Subcutaneous abdominal adipose tissue (tissue), 5 donors: Measurements from ENCODE around the gene ARL16.
"Not testable (repeated sequence)": the region's sequence is repeated elsewhere in the genome, so short reads cannot be mapped to it uniquely, and the experiment has no call there.

ENCODE experiments used
- H3K27ac ChIP-seq: one replicate; pipeline ENCODE4 v1.7.0; 2013; ENCODE audit warnings: low read depth, mild to moderate bottlenecking, inconsistent platforms, low read length, moderate library complexity
- H3K27me3 ChIP-seq, 5 donors: one replicate each; pipeline ENCODE4 v1.7.0; 2013; ENCODE audit warnings: low read length in 5 of 5, inconsistent platforms in 1 of 5; ENCODE audit not compliant: control insufficient read depth in 5 of 5, insufficient read depth in 4 of 5
- H3K36me3 ChIP-seq, 5 donors: one replicate each; pipeline ENCODE4 v1.7.0; 2013; ENCODE audit warnings: low read length in 5 of 5; ENCODE audit not compliant: control insufficient read depth in 5 of 5, insufficient read depth in 5 of 5
- H3K4me1 ChIP-seq, 5 donors: one replicate each; pipeline ENCODE4 v1.7.0; 2013; ENCODE audit warnings: low read length in 5 of 5, mild to moderate bottlenecking in 3 of 5, moderate library complexity in 1 of 5; ENCODE audit not compliant: control insufficient read depth in 5 of 5, insufficient read depth in 5 of 5
- H3K4me3 ChIP-seq, 5 donors: one replicate each; pipeline ENCODE4 v1.7.0; 2013; ENCODE audit warnings: low read length in 5 of 5, low read depth in 1 of 5
- H3K9ac ChIP-seq, 5 donors: one replicate each; pipeline ENCODE4 v1.7.0; 2013; ENCODE audit warnings: low read length in 5 of 5, mild to moderate bottlenecking in 4 of 5, moderate library complexity in 3 of 5
- H3K9me3 ChIP-seq, 5 donors: one replicate each; pipeline ENCODE4 v1.7.0; 2013; ENCODE audit warnings: low read length in 5 of 5; ENCODE audit not compliant: control insufficient read depth in 5 of 5
- donor health status: healthy.
- donor health status: healthy.
- donor health status: healthy.
- donor health status: healthy.
- donor health status: healthy.

ARL16 gene

GRCh38 chr17:81684442-81684911 lies 880 bp upstream of the ARL16 start:
- Histone ChIP-seq H3K9me3 (no peaks in the 10 kb centered on the region), H3K4me1 (peaks cover 14 to 38% (median 33%) of the 10 kb centered on the region in 5 donors), H3K36me3 (peaks cover 0 to 54% (median 39%) of the 10 kb centered on the region in 5 donors), H3K27ac (peak overlapping the region; percentile 74), H3K9ac (peak overlapping the region; percentile 39 to 95 (median 93)), H3K4me3 (peak overlapping the region; percentile 88 to 96 (median 90)), H3K27me3 (no peaks in the 10 kb centered on the region)

DNA sequence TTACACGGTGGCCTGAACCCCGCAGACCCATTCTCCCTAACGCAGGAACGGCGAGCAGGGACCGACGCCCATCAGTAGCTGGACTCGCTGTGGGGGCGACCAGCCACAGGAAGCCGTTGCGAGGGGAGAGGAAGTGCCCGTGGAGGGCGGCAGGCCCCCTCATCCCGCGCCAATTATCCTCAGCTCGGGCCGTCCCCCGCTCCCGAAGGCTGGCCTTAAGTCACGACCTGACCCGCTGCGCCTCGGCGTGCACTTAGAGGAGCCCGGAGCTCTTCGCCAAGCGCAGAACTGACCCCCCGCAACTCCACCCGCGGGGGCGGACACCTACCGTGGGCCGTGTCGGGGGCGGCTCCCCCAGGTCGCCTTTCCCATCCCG lies 401 bp downstream of the ARL16 start:
- no peaks in the 10 kb centered on the region for H3K9me3 ChIP-seq
- H3K27ac ChIP-seq = peak overlapping the region; percentile 74
- H3K27me3 ChIP-seq = no peaks in the 10 kb centered on the region
- peaks cover 14 to 38% (median 33%) of the 10 kb centered on the region in 5 donors for H3K4me1 ChIP-seq
- H3K36me3 ChIP-seq = peaks cover 0 to 41% (median 26%) of the 10 kb centered on the region in 5 donors
- H3K4me3 ChIP-seq = peak overlapping the region; percentile 79 to 94 (median 90)
- H3K9ac ChIP-seq = peak overlapping the region; percentile 28 to 95 (median 86)

GRCh38 chr17:81682565-81683207 lies 911 bp downstream of the ARL16 start:
- H3K36me3 ChIP-seq = peaks cover 0 to 36% (median 21%) of the 10 kb centered on the region in 5 donors
- peak overlapping the region; percentile 28 to 95 (median 86) for H3K9ac ChIP-seq

GRCh38 chr17:81681672-81682071 lies 1.9 kb downstream of the ARL16 start:
- Histone ChIP-seq H3K27me3 (no peaks in the 10 kb centered on the region), H3K9ac (no peak overlapping the region), H3K4me1 (peaks cover 14 to 44% (median 39%) of the 10 kb centered on the region in 5 donors), H3K9me3 (no peaks in the 10 kb centered on the region), H3K36me3 (peaks cover 0 to 25% (median 11%) of the 10 kb centered on the region in 5 donors), H3K27ac (no peak overlapping the region), H3K4me3 (no peak overlapping the region)

More at GRCh38 chr17:81682565-81683207, 911 bp downstream of the ARL16 start:
- peak overlapping the region; percentile 74 for H3K27ac ChIP-seq
- peak overlapping the region; percentile 79 to 94 (median 90) for H3K4me3 ChIP-seq
- no peaks in the 10 kb centered on the region for H3K9me3 ChIP-seq
- H3K4me1 ChIP-seq = peaks cover 14 to 38% (median 33%) of the 10 kb centered on the region in 5 donors
- no peaks in the 10 kb centered on the region for H3K27me3 ChIP-seq

GRCh38 chr17:81680150-81680549 lies 3.4 kb downstream of the ARL16 start:
- H3K9me3 ChIP-seq = no peaks in the 10 kb centered on the region
- H3K9ac ChIP-seq = no peak overlapping the region
- no peak overlapping the region for H3K27ac ChIP-seq
- H3K36me3 ChIP-seq = peaks cover 0 to 13% (median 0%) of the 10 kb centered on the region in 5 donors
- H3K27me3 ChIP-seq = no peaks in the 10 kb centered on the region
- peaks cover 8 to 40% (median 30%) of the 10 kb centered on the region in 5 donors for H3K4me1 ChIP-seq
- H3K4me3 ChIP-seq = no peak overlapping the region

DNA sequence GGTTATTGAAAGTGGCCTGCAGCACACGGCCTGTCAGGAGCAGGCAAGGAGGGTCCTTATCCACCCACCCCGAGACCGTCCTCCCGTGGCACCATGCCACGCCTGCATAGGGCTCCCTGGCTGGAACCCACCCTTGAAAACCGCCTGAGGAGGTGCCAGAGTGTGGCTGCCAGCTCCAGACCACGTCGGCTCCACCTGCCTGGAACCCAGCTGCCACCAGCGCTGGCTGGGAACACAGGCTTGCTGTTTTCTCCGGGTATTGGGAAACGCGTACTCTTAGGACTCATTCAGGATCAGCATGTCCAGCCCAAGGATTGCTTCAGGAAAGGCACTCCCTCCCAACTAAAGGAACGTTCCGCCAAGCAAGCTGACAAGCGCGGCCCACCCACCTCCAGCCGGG lies 6.7 kb downstream of the ARL16 start:
- Histone ChIP-seq H3K27me3 (no peaks in the 10 kb centered on the region), H3K4me1 (peaks cover 0 to 14% (median 8%) of the 10 kb centered on the region in 5 donors), H3K9me3 (no peaks in the 10 kb centered on the region), H3K27ac (no peak overlapping the region), H3K36me3 (peaks cover 0 to 42% (median 24%) of the 10 kb centered on the region in 5 donors), H3K4me3 (no peak overlapping the region), H3K9ac (peak overlapping the region in 1 of 5 donors; percentile 20)

GRCh38 chr17:81675515-81676221 lies 7.9 kb downstream of the ARL16 start:
- H3K36me3 ChIP-seq = peaks cover 0 to 45% (median 34%) of the 10 kb centered on the region in 5 donors
- H3K9me3 ChIP-seq, H3K9ac ChIP-seq, H3K4me1 ChIP-seq, H3K27me3 ChIP-seq, H3K27ac ChIP-seq, H3K4me3 ChIP-seq: not testable (repeated sequence)

GRCh38 chr17:81673561-81674258 lies 9.9 kb downstream of the ARL16 start:
- H3K27ac ChIP-seq = no peak overlapping the region
- no peaks in the 10 kb centered on the region for H3K9me3 ChIP-seq
- no peaks in the 10 kb centered on the region for H3K27me3 ChIP-seq
- no peak overlapping the region for H3K9ac ChIP-seq
- H3K4me3 ChIP-seq = no peak overlapping the region
- peaks cover 0 to 10% (median 8%) of the 10 kb centered on the region in 5 donors for H3K4me1 ChIP-seq
- peaks cover 0 to 57% (median 46%) of the 10 kb centered on the region in 5 donors for H3K36me3 ChIP-seq

- no peak overlapping the region for H3K4me3 ChIP-seq
- H3K4me1 ChIP-seq = peaks cover 0 to 14% (median 8%) of the 10 kb centered on the region in 5 donors
- peaks cover 0 to 60% (median 46%) of the 10 kb centered on the region in 5 donors for H3K36me3 ChIP-seq
- no peaks in the 10 kb centered on the region for H3K27me3 ChIP-seq
- no peak overlapping the region for H3K9ac ChIP-seq
- no peak overlapping the region for H3K27ac ChIP-seq
- H3K9me3 ChIP-seq = no peaks in the 10 kb centered on the region
Observed at GRCh38 chr17:81672954-81673353, 10.6 kb downstream of the ARL16 start.
